Bone marrow (tissue), 2 donors: Measurements from ENCODE around the gene ADGRV1.
"Not testable (repeated sequence)": the region's sequence is repeated elsewhere in the genome, so short reads cannot be mapped to it uniquely, and the experiment has no call there.

Experiments used
- DNase-seq, 2 donors: peaks; one replicate each; lab custom pipeline; 2025; lab: John Stamatoyannopoulos, UW

ADGRV1 gene

DNA sequence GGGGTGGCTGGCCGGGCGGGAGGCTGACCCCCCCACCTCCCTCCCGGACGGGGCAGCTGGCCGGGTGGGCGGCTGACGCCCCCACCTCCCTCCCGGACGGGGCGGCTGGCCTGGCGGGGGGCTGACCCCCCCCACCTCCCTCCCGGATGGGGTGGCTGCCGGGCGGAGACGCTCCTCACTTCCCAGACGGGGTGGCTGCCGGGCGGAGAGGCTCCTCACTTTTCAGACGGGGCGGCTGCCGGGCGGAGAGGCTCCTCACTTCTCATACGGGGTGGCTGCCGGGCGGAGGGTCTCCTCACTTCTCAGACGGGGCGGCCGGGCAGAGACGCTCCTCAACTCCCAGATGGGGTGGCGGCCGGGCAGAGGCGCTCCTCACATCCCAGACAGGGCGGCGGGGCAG, 37.2 kb downstream of the ADGRV1 start:
- not testable (repeated sequence) for DNase-seq

DNA sequence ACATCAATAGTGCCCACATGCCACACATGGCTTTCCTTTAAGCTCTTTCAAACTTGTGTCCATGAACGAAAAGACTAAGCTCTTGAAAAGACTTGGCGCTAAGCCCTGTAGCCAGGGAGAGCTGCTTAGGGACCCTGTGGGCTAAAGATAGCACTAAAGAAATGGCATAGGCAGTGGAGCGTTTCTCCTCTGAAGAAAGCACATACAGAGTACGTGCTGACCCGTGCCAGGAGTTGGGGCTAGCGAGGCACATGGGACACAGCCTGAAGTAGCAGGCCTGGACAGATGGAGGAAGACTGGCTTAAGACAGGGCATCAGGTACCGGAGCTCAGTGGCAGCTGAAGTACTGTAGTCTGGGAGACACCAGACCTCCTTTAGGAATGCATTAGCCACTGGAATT, 39.7 kb downstream of the ADGRV1 start:
- no peak for DNase-seq

DNA sequence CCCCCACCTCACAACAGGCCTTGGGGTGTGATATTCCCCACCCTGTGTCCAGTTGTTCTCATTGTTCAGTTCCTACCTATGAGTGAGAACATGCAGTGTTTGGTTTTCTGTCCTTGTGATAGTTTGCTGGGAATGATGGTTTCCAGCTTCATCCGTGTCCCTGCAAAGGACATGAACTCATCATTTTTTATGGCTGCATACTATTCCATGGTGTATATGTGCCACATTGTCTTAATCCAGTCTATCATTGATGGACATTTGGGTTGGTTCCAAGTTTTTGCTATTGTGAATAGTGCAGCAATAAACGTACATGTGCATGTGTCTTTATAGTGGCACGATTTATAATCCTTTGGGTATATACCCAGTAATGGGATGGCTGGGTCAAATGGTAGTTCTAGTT, 41.7 kb downstream of the ADGRV1 start:
- not testable (repeated sequence) for DNase-seq

DNA sequence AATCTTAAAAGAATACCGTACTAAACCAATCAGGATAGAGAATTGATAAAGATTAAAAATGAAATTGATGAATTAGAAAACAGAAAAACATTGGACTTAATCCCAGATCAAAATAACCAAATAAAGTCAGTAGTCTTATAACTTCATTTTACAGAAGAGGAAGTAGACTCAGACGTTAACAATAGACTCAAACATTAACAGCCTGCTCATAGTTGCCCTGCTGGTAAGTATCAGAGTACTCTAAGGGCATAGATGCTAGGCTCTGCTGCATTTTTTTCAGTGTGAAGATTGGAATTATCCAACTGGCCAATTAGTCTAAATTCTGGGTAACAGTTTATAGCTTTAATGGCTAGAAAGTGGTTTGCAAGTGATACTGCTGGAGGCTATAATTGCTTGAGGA, 42.9 kb downstream of the ADGRV1 start:
- DNase-seq: peak in 1 of 2 donors; percentile 8

DNA sequence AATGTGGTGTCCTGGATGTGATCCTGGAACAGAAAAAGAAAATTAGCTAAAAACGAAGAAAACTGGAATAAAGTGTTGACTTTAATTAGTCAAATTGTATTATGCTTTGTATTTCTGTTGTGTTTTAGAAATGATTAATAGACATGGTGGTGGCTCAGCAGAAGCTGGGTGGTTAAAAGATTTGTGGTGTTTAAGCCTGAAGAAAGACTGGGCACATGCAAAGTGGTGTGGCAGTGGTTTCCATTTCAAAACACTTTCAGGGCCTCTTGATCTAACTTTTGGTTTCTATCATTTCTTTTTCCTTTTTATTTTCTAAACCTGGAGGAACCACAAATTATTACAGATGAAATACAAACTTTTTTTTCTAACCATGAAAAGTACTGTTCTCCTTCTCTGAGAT, 44.1 kb downstream of the ADGRV1 start:
- no peak for DNase-seq

DNA sequence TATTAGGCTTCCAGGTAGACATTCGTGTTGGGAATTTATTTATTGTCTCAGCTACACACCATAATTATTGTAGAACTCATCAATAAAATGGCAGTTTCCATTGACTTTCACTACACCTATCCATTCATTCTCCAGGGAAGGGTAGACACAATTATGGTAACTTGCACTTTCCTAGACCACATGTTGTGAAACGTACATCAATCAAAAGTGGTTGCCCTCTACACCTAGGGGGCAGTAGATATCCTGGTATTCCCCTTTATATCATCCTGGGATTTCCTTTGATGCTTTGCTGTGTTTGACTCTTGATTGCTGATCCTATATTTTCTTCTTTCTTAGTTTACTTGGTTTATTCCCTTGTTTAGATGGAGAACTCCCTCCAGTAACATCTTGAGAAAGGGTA, 47.9 kb downstream of the ADGRV1 start:
- DNase-seq: no peak

DNA sequence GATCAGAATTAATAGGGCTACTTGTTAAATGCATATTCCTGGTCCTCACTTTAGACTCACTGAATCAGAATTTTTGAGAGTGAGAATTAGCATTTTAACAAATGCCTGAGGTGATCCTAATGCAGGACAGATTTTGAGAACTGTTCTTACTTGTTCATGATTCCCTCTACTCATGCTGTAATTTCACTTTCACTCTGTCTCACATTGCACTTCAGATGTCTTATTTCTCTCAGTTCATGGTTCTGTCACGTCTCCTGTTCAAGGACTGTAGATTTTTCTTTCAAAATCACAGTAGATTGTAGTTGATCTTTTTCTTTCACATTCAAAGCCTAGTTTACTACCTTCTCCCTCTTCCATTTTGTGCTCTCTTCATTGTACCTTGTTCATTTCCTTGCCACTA, 54.3 kb downstream of the ADGRV1 start:
- peak in 1 of 2 donors; percentile 16 for DNase-seq

DNA sequence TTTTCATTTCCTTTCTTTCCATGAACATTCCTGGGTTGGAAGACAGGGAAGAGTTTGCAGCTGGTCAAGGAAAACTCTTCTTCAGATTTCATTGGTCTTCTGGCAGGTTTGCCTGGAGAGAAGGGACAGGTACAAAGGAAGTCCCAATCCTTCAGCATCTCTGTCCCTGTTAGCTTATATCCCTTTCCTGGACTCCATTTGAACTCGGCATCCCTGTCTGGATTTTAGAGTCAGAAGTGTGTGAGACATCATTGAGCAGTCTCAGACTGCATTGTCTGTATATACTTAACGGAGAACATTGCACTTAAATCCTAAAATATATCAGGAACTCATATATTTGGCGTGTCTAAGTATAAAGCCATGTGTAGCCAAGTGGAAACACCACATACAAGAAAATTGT, 54.9 kb downstream of the ADGRV1 start:
- DNase-seq: no peak

DNA sequence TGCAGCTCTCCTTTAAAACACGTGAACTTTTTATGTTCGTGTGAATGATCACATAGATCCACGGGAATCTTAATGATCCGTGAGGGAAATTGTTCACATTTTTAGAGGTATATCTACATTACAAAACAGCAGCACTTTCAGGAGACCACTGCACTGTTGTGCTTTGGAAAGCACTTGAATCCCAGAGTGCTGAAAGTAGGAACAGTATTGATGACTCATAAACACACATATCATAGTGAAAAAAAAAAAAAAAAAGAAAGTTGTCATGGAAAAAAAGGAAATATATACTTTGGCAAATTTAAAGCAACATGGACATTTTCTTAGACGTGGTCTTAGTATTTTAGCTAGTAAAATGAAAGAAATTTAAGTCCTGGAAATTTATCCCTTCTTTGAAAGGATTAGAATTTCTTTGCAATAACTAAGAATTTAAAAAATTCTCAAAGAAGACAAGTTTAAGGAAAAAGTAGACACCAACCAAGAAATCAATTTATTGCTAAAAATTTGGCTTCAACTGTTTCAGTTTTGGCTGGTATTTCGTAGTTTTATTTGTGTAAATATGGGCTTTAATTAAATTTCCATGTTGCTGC, 55.4 kb downstream of the ADGRV1 start:
- DNase-seq: no peak

DNA sequence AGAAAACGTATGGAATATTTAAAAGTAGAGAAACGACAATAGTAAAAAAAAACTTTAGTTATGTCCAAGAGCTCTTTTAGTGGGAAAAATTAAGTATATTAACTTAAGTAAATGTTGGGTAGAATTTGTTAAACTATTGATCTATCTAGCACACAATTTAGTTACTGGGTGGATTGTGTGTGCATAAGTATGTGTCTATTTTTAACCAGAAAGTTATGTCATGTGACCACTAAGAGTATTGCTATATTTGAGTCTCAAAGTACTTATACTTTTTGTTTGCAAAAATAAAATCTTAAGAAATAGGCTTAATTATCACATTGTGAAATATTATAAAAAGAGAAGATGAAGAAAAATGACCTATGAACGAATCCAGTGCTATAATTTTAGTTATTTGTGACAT, 56.8 kb downstream of the ADGRV1 start:
- no peak for DNase-seq

DNA sequence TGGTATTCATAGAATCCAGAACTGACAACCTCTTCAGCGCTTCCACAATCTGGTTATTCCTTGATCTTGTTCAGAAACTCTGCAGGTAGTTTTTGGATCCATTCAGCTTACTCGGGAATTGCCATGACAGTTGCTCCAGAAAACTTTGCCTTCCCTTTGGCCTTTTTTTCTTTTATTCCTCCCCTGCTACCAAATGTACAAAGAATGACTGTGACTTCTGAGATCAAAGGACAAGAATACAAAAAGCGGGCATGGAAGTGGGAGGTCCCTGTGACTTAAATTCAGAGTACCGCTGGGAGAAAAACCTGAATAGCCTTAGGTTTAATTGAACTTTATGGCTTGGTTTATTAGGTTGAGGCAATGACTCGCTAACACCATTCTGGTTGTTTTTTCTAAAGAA, 59.5 kb downstream of the ADGRV1 start:
- no peak for DNase-seq

DNA sequence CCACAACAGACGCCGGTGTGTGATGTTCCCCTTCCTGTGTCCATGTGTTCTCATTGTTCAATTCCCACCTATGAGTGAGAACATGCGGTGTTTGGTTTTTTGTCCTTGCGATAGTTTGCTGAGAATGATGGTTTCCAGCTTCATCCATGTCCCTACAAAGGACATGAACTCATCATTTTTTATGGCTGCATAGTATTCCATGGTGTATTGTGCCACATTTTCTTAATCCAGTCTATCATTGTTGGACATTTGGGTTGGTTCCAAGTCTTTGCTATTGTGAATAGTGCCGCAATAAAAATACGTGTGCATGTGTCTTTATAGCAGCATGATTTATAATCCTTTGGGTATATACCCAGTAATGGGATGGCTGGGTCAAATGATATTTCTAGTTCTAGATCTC, 61.2 kb downstream of the ADGRV1 start:
- not testable (repeated sequence) for DNase-seq

DNA sequence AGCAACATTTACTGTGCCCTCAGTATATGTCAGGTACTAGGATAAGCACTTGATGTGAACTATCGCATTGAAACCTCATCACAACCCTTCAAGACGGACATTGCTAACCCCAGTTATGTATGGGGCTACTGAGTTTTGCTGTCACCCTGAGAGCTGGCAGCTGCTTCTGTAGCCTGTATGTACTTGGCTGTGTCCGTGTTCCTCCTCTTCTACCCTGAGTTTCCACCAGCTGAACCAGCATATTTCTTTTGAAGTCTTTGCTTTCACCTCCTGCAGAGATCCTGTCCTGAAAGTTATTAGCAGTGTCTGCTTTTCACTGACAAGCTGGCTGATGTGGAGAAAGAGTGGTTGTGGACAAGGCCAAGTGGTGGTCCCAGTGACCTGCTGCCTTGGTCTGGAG, 63.3 kb downstream of the ADGRV1 start:
- no peak for DNase-seq

DNA sequence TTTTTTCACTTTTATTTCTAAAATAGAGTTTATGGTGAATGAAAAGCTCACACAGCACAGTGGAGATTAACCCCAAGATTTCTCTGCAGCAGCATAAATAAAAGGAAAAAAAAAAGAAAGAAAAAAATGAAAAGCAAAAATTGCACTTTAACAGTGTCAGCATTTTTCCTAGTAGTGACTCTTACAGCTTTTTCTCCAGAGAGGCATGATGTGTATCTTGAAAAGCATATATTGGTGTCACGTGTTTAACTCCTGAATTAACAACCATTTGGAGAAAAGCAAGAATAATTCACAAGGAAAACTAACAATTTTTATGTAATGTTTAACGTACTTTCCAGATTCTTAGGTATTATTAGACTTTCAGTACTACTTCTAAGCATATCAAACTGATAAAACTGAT, 67.9 kb downstream of the ADGRV1 start:
- DNase-seq: no peak

DNA sequence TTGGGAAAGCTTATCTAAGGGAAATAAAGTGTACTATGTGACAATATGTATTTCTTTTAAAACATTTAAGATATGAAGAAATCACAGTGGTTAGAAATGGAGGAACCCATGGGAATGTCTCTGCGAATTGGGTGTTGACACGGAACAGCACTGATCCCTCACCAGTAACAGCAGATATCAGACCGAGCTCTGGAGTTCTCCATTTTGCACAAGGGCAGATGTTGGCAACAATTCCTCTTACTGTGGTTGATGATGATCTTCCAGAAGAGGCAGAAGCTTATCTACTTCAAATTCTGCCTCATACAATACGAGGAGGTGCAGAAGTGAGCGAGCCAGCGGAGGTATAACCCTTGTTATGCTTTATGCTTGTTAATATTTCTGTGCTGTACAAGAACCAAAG, 69.9 kb downstream of the ADGRV1 start:
- no peak for DNase-seq

DNA sequence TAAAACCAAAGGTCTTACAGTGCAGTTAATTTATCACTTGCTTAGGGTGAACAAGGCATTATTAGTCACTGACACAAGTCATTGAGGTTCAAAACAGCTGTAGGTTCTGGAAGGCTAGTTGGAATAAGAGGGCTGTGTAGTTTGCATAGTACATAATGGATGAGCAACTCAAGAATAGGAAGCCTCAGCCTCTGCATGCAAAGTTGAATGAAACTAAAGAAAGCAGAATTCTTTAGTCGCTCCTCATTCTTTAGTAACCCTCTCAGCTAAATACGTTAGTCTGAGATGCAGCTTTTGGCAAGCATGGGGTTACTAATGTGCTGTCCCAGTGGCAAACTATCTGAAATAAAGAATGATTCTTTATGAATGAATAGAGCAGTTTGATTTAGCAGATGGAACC, 74.2 kb downstream of the ADGRV1 start:
- DNase-seq: no peak

DNA sequence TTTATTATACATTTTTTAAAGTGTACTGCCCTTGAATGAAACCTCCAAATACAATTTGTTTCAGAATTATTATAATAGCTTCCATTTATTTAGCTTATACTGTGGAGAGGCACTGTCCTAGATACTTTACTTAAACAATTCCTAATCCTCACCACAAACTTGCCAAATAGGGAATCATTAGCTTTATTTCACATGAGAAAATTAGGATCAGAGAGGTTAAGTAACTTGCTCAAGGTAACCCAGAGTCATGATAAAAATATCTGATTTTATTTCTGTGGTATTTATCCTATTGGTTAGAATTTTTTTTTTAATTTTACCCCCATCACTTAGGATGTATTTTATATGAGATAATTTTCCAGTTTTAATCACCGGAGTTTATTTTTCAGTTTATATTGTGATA, 78.4 kb downstream of the ADGRV1 start:
- DNase-seq: no peak

DNA sequence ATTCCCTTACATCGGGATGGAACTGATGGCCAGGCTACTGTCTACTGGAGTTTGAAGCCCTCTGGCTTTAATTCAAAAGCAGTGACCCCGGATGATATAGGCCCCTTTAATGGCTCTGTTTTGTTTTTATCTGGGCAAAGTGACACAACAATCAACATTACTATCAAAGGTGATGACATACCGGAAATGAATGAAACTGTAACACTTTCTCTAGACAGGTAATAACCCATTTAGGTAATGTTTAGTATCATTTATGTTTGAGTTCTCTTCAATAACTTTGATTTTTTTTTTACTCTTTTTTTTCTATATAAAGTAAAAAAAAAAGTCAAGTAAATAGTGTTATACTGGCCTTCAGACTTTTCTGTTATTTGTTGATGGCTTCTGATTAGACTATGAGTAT, 79.1 kb downstream of the ADGRV1 start:
- DNase-seq: no peak

DNA sequence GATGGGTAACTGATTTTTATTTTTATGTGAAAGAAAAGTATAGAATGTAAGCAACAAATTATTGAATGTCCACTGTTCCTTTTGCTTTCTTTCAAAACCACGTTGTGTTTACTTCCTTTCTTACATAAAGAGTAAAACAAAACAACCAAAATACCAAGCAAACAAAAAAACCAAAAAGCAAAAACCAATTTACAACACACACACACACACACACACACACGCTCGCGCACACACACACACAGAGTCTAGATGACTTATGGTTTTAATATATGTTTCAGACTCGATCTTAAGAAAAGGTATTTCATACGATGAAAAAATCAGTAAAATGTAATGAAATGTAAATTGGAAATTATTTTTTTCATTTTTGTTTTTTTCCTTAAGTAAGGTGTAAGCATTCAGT, 80.3 kb downstream of the ADGRV1 start:
- no peak for DNase-seq

DNA sequence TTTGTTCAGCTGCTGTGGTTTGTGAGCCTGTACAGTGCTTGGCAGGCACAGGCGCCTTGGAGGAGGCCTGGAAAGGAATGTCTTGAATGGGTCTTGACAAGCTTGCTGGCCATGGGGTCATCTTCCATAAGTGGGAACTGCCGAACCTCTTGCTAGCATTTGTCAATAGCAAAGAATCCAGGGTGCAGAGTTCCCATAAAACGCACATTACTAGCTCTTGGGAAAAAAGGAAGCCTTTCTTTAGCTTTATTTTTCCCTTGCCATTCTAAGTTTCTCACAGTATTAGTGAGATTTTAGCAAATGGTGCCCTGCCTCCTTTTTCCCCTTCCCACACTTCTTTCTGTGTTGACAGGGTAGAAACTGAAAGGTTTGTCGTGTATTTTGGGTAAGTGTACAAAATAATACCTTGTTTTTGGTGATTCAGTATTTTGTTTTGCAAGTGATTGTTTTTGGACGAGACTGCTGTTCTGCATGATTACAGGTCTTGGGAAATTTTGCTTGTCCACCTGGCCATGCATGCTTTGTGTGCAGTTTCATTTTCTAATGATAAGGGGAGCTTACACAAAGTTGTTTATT, 82.0 kb downstream of the ADGRV1 start:
- no peak for DNase-seq

DNA sequence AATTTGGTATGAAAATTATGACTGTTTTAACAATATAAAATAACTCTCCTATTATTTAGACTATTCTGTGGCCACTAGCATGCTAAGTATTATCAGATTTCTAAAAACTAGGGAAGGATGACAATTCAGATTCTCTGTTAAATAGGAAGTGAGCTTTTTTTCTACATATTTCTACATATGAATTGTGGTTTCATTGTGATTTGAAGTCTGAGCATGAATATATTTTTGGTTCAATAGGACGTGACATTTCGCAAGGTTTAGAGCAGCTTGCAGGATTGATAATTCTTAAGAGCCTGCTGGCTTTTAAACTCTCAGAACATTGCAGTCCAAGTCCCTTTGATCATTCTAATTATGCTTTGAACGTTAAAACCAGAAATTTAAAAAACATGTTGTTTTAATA, 82.9 kb downstream of the ADGRV1 start:
- DNase-seq: no peak

DNA sequence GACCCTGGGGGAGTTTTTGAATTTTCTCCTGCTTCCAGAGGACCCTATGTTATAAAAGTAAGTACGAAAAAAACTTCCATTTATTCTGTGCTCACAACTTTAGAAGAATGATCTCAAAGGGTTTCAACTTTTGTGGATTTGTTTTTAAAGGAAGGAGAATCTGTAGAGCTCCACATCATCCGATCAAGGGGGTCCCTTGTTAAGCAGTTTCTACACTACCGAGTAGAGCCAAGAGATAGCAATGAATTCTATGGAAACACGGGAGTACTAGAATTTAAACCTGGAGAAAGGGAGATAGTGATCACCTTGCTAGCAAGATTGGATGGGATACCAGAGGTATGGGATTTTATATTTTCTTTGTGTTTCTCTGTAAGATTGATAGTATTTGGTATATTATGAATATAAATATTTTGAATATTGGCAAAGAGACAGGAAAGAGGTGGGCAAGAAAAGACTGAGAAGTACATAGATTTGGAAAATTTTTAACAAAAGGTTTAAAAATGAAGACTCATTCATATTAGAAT, 84.2 kb downstream of the ADGRV1 start:
- DNase-seq: no peak

DNA sequence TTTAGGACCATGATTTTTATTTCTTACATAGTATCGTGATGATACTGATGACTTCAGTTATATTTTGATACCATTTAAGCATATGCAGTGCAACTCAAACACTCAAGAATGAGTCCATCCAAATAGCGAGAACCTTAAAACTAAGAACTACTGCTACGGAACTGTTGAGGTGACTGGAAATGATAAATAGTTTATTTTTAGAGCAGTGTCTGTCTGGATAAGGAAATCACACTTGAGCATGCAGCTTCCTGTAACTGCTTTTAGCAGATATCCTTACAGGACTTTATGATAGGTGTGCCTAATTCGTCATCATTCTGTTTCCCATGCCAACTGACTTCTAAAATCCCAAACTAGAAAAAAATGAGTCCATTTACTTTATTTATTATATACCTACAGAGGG, 85.5 kb downstream of the ADGRV1 start:
- peak in 1 of 2 donors; percentile 18 for DNase-seq

DNA sequence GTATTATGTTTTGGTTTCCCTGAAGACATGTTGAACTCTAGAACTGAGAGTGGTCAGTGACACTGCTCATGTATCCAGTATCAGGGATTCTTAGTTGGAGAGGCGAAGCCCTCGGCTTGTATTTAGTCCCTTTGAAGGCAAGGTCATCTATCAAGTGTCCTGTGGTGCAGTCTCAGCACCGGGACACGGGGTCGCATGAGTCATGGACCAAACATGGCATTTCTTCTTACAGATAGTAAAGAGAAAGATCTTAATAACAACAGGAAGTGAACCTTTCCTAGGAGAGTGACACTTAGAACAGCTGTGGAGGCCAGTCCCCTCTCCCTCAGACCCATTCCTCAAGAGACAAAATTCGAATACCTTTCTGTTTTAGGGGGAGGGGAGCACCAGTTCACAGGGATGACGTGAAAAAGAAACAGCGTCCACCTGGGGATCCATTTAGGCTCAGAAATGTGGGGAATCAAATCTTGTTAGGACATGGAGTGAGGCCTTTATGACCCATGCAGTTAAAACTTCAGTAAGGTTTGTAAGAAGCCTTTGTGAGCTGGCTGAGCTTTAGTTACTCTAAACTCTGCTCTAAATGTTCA, 86.5 kb downstream of the ADGRV1 start:
- DNase-seq: no peak
